NCI-H1436 (cell line): Measurements from ENCODE around the gene ATP7B.
A peak's percentile ranks its signal among the peaks of the same experiment; 100 is the strongest.

Source experiments
- DNase-seq: peaks from one replicate; lab custom pipeline; 2025; lab: John Stamatoyannopoulos, UW

Gene ATP7B

GRCh38 chr13:51950722-51951121 is 60.5 kb downstream of the ATP7B start:
- DNase-seq = no peak

DNA sequence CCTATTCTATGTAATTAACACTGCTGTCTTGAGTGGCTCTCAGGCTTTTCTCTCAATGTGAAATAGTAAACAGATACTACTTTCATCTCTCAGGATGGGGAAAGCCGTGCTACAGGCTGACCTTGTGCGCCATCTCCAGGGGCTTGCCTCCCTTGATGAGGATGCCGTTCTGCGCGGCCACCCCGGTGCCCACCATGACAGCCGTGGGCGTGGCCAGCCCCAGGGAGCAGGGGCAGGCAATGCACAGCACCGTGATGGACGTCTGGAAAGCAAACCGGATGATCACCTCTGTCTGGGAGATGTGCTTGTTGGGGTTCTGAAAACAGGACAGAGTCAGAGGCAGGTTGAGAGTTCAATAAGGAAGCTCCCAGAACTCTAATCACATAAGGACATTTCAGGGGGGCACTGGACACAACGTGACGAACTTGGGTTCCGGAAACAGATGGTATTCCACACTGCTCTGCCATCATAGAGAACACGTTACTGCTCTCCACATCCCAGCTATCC is 65.0 kb downstream of the ATP7B start:
- DNase-seq = no peak

GRCh38 chr13:51945149-51945548 is 66.1 kb downstream of the ATP7B start:
- DNase-seq = no peak

- DNase-seq = no peak
Measured at GRCh38 chr13:51944428-51944827, 66.8 kb downstream of the ATP7B start.

GRCh38 chr13:51943721-51944120 is 67.5 kb downstream of the ATP7B start:
- DNase-seq = no peak

DNA sequence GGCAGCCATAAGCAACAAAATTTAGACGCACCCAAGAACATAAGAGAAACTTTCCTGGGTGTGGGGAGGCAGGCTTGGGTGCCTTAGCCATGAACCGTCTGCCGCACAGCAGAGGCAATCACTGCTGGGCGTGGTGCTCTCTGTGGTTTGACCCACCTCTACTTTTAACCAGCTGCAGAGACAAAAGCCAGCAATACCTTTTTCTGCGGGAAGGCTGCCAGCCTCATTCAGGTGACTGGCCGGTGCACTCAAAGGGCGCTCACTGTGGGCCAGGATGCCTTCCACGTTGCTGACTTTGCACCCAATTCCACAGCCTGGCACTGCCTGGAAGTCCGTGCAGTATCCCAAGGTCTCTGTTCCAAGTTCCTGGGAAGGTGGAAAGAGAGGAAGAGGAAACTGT is 69.1 kb downstream of the ATP7B start:
- no peak for DNase-seq

DNA sequence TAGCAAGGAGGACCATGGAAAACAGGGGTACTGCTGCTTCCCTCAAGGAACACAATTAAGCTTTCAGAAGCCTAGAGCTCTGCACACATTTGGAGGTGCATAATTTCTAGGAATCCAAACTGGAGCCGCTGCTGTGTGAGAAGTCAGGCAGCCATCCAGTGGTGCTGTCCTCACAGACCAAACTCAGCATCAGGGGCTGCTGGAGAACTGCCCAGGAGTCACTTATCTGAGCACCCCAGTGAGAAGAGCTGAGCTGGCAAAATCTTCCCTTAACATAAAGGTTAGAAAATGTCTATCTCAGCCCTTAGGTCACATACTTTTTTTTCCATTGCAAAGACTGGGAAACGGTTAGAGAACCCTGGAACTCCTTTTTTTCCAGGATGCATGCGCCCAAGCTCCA is 72.8 kb downstream of the ATP7B start:
- DNase-seq = no peak

DNA sequence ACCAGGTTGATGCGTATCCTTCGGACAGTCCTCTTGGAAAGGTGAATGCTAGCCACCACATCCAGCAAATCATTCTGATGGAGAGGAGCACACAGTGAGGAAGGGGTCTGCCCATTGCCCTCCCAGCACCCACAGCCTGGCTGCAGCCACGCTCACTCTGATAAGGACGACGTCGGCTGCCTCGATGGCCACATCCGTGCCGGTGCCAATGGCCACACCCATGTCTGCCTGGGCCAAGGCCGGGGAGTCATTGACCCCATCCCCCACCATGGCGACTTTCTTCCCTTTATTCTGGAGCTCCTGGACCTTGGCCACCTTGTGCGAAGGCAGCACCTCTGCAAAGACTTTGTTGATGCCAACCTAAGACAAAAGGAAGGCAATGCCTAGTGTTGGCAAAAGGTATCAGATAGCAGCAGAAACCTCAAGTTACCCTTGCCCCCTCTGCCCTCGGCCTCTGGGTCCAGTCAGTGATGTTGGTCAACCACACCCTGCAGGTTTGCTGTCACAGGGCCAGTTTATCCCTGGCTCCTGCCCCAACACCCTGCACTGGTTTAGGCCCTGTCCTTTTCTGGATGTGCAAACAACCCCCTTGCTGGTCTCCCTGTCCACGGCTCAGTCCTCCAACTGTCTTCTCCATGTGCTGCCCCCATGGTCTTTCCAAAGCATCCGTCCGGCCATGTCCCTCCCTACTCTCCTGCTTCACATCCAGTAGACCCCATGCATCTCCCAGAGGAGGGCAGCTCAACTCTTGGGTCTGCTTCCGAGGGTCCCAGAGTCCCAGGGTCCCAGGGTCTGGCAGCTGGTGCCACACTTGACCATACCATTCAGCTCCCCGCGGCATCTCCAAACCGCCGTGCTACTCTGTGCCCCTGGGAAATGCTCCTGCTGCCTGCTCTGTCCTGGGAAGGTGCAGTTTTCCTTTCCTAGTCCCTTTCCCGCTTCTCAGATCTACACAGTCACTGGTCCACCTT is 73.6 kb downstream of the ATP7B start:
- no peak for DNase-seq

DNA sequence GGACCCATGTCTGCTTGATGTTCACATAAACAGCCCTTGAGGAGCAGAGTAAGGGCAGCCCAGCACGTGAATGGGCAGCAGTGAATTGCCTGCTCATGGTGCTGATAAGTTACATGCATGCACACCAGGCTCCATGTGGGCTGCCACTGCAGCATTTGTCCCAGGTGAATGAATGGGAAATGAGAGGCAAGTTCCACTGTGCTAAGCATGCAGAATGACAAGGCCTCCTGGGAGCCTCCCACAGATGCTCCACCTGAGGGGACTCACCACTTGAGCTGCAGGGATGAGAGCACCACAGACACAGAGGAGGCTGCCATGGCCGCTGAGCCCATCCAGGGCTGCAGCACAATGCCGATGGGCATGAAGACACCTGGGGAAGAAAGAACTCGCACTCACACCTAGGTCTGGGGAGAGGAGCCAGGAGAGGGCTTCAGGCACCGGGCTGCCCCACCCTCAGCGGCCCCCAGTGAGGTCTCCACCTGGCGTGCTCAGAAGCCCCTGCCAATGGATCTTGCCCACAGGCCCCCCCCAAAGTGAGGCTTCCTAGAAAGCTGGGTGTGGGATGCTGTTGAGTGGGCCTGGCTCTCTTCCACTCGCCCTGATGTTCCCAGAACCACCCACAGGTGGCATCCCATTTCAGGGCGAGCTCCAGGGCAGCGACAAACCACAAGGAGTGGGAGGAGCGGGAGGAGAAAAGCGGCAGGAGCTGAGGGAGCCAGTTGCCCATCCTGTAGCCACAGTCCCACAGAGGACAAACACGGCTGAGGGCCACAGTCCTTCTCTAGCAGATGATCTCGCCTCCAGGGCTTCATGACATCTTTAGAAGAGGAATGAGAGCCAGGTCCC is 75.7 kb downstream of the ATP7B start:
- DNase-seq = no peak

DNA sequence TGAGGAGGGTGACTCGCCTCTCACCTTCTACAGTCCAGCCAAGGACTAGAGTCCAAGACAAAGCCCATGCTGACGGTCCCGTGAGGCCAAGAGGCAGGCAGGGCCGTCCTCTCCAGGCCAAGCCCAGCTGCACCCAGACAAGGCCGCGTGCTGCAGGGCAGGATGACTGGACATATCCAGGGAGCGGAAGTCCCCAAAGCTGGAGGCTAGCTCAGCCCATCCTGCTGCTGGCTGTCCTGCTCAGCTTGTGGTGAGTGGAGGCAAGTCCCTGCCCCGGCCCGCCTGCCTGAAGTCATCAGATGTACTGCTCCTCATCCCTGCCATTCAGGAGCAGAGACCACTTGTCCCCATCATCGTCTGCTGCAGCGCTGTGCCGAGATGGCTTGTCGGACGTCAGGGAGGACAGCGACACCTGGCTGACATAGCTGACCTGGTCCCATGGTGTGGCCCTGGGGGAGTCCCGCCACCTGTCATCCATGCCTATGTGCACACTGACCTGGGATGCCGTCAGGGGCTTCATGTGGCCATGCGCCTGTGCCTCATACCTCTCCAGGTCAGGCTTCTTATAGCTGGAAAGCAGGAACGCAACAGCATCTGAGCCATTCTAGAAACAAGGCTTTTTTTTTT is 76.7 kb downstream of the ATP7B start:
- DNase-seq = no peak

DNA sequence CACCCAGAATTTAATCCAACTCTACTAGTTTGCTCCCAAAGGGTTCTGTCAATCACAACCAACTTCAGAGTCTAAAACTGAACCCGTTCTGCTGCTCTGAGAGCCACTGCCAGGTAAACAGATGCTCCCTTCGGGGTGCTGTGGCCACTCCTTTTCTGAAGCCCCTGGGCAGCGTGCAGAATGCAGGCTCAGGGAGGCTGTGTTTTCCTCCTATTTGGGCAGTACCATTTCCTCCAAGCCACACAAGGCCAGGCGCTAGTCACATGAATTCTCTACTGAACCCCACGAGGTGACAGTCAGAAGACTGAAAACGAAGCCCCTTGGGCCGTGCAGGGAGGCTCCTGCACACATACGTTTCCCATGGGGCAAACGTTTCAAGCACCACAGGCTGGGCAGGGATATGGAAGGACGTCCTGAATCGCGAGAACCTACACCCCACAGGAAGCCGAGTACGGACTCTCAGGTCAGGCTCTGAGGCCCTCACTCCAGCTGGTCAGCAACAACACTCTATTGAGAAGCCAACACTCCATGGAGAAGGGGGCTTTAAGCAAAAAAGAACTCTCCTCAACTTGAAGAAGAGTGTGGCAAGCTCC is 77.7 kb downstream of the ATP7B start:
- no peak for DNase-seq

GRCh38 chr13:51932231-51932630 is 79.0 kb downstream of the ATP7B start:
- DNase-seq = no peak

DNA sequence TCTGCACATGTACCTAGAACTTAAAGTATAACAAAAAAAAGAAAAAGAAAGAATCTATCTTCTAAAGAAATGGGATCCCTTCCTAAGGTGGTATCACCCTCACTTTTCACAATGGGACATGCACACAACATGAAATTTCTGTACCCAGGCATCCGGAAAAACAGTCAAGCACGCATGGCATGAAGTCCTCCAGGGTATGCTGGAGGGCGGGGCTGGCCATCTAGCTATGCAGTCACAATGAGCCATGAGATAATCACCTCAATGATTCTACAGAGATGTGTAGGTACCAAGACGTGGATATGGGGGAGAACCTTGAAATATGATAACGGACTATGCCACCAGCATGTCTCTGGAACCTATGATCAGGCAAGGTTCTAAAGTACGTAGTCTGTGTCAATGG is 79.6 kb downstream of the ATP7B start:
- DNase-seq = no peak

GRCh38 chr13:51929699-51930098 is 81.6 kb downstream of the ATP7B start:
- no peak for DNase-seq

GRCh38 chr13:51928231-51928630 is 83.0 kb downstream of the ATP7B start:
- DNase-seq = peak; percentile 29

DNA sequence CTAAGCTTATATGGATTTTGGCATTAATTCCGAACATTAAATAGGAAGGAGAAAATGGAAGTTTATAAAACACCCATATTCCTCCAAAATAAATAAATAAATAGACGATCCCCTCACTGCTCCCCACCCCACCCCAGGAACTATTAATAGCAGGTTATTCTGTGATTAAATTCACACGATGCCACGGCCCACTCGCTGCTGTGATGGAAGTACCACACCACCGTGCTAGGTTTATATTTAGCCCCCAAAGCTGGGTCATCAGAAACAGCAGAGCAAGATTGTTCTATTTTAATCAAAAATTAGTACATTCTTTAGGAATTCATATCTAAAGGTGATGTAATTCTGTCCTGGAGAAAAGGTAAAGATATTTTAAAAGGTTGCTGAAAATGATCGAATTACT is 84.1 kb downstream of the ATP7B start:
- DNase-seq = no peak

DNA sequence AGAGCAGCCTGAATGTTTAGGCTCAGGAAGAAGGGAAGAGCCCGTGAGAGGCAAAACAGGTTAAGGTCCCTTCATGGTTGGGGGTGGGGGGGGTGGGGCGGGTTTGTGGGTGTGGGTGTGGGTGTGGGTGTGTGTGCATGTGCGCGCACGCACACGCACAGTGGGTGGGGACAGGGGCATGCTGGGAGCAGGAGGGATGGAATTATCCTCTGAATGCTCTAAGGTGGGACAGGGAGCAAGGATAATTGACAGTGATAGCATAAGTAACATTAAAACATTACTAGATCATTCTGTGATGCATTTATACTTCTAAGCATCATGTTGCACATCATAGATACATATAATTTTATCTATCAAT is 84.7 kb downstream of the ATP7B start:
- no peak for DNase-seq

GRCh38 chr13:51925865-51926527 is 85.3 kb downstream of the ATP7B start:
- no peak for DNase-seq

GRCh38 chr13:51924756-51925544 is 86.3 kb downstream of the ATP7B start:
- no peak for DNase-seq

- DNase-seq = no peak
Measured at GRCh38 chr13:51923983-51924539, 87.2 kb downstream of the ATP7B start.
